ENCODE results near the gene RAB38.

The RAB38 gene

DNA sequence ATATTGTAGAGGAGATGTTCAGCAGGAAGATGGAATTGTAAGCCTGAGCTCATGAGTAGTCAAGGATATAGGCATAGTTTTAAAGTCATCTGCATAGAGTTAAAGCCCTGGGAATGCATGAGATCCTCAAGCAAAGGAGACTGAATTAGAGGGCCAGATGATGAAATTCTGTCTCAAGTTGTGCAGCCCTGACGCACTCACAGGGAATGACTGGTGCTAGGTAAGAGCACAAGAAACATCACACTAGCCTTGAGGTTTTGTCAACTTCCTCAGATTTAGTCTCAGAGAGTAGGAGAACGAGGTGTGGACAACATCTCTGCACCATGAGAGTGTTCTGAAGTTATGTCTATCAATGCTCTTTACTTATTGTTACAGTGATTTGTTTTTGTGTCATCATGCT, 5.8 kb downstream of the RAB38 start:
- no peak overlapping the region for H3K9ac ChIP-seq (ENCODE audit: low read depth, low read length)
- H3K9me3 ChIP-seq (ENCODE audit: control insufficient read depth, insufficient read depth, low read length): no peaks in the 10 kb centered on the region
- no peak overlapping the region for H3K4me3 ChIP-seq (ENCODE audit: low read depth, low read length)
- no peaks in the 10 kb centered on the region for H3K4me1 ChIP-seq (ENCODE audit: control insufficient read depth, insufficient read depth, low read length)
- no peaks in the 10 kb centered on the region for H3K36me3 ChIP-seq (ENCODE audit: control insufficient read depth, insufficient read depth, low read length)
- H3K27me3 ChIP-seq (ENCODE audit: control insufficient read depth, insufficient read depth, low read length): peaks cover 7% of the 10 kb centered on the region

DNA sequence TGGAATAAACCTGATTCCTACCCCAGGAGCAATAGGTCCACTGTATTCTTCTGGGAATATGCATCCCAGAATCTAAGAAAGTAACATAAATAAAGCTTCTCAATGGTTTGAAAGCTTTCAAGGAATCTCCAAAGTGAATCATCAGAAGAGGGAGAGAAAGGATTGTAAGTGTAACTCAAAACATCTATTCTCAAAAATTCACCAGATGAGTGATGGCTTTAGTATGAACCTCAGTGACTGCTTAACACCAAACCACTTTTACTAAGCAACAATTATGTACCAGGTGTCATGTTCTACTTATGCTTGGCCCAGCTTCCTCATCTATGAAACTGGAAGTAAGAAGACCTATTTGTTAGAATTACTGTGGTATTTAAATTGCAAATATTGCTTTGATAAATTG, 7.4 kb downstream of the RAB38 start:
- Histone ChIP-seq H3K27me3 (ENCODE audit: control insufficient read depth, insufficient read depth, low read length) (no peaks in the 10 kb centered on the region), H3K4me1 (ENCODE audit: control insufficient read depth, insufficient read depth, low read length) (no peaks in the 10 kb centered on the region), H3K36me3 (ENCODE audit: control insufficient read depth, insufficient read depth, low read length) (no peaks in the 10 kb centered on the region), H3K9me3 (ENCODE audit: control insufficient read depth, insufficient read depth, low read length) (no peaks in the 10 kb centered on the region), H3K9ac (ENCODE audit: low read depth, low read length) (no peak overlapping the region), H3K4me3 (ENCODE audit: low read depth, low read length) (no peak overlapping the region)

- no peak overlapping the region for H3K9ac ChIP-seq (ENCODE audit: low read depth, low read length)
- no peaks in the 10 kb centered on the region for H3K4me1 ChIP-seq (ENCODE audit: control insufficient read depth, insufficient read depth, low read length)
- H3K9me3 ChIP-seq (ENCODE audit: control insufficient read depth, insufficient read depth, low read length): no peaks in the 10 kb centered on the region
- no peaks in the 10 kb centered on the region for H3K27me3 ChIP-seq (ENCODE audit: control insufficient read depth, insufficient read depth, low read length)
- no peak overlapping the region for H3K4me3 ChIP-seq (ENCODE audit: low read depth, low read length)
- no peaks in the 10 kb centered on the region for H3K36me3 ChIP-seq (ENCODE audit: control insufficient read depth, insufficient read depth, low read length)
Observed at GRCh38 chr11:88164806-88165585, 10.2 kb downstream of the RAB38 start.

DNA sequence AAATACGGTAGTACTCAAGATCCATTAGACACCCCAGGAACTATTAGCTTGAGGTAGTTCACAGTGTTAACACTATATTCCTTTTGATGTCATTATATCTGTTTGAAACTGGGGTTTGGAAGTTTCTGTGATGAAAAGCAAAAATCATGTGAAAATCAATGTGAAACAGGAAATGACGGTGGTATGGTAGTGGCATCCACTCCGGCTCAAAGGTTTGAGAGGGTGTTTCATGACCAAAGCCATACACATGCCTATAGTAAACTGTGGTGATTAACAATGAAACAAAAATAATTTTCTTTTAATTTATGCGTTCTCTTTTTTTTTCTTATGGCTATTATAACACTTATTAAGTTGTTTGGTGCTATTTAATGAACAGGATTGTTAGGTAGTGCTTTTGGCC, 10.9 kb downstream of the RAB38 start:
- H3K4me3 ChIP-seq (ENCODE audit: low read depth, low read length): no peak overlapping the region
- no peaks in the 10 kb centered on the region for H3K36me3 ChIP-seq (ENCODE audit: control insufficient read depth, insufficient read depth, low read length)
- no peaks in the 10 kb centered on the region for H3K4me1 ChIP-seq (ENCODE audit: control insufficient read depth, insufficient read depth, low read length)
- H3K9ac ChIP-seq (ENCODE audit: low read depth, low read length): no peak overlapping the region
- H3K27me3 ChIP-seq (ENCODE audit: control insufficient read depth, insufficient read depth, low read length): no peaks in the 10 kb centered on the region
- H3K9me3 ChIP-seq (ENCODE audit: control insufficient read depth, insufficient read depth, low read length): no peaks in the 10 kb centered on the region

- no peaks in the 10 kb centered on the region for H3K9me3 ChIP-seq (ENCODE audit: control insufficient read depth, insufficient read depth, low read length)
- H3K9ac ChIP-seq (ENCODE audit: low read depth, low read length): no peak overlapping the region
- H3K27me3 ChIP-seq (ENCODE audit: control insufficient read depth, insufficient read depth, low read length): no peaks in the 10 kb centered on the region
- H3K36me3 ChIP-seq (ENCODE audit: control insufficient read depth, insufficient read depth, low read length): no peaks in the 10 kb centered on the region
- H3K4me1 ChIP-seq (ENCODE audit: control insufficient read depth, insufficient read depth, low read length): no peaks in the 10 kb centered on the region
- H3K4me3 ChIP-seq (ENCODE audit: low read depth, low read length): no peak overlapping the region
Observed at GRCh38 chr11:88158081-88158480, 17.2 kb downstream of the RAB38 start.

DNA sequence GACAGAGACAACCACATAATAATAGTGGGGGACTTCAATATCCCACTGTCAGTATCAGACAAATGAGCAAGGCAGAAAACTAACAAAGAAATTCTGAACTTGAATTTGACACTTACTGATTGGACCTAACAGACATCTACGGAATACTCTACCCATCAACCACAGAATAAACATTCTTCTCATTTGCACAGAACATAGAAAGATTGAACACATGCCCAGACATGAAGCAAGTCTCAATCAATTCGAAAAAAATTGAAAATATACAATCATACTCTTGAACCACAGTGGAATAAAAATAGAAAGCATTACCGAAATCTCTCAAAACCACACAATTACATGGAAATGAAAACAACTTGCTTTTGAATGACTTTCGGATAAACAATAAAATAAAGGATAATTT, 17.9 kb downstream of the RAB38 start:
- no peaks in the 10 kb centered on the region for H3K9me3 ChIP-seq (ENCODE audit: control insufficient read depth, insufficient read depth, low read length)
- H3K4me1 ChIP-seq (ENCODE audit: control insufficient read depth, insufficient read depth, low read length): no peaks in the 10 kb centered on the region
- no peaks in the 10 kb centered on the region for H3K36me3 ChIP-seq (ENCODE audit: control insufficient read depth, insufficient read depth, low read length)
- H3K27me3 ChIP-seq (ENCODE audit: control insufficient read depth, insufficient read depth, low read length): no peaks in the 10 kb centered on the region
- H3K4me3 ChIP-seq (ENCODE audit: low read depth, low read length): no peak overlapping the region
- no peak overlapping the region for H3K9ac ChIP-seq (ENCODE audit: low read depth, low read length)

DNA sequence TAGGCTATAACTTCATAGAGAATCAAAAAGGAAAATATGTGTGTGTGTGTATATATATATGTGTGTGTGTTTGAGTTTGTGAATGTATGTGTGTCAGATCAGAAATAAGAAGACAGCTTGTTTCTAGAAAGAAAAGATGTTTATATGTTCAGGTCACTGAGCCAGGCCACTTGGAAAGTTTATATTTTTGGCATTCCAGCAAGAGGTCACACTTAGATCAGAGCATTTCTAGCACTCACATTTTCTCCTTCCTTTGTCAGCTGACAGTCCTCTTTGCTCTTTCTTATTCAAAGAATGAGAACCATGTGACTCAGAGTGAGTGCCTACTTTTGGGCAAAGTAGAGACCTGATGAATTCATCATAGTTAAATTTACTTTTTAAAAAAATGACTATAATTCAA, 22.9 kb downstream of the RAB38 start:
- H3K9ac ChIP-seq (ENCODE audit: low read depth, low read length): no peak overlapping the region
- no peaks in the 10 kb centered on the region for H3K36me3 ChIP-seq (ENCODE audit: control insufficient read depth, insufficient read depth, low read length)
- no peak overlapping the region for H3K4me3 ChIP-seq (ENCODE audit: low read depth, low read length)
- H3K4me1 ChIP-seq (ENCODE audit: control insufficient read depth, insufficient read depth, low read length): no peaks in the 10 kb centered on the region
- no peaks in the 10 kb centered on the region for H3K27me3 ChIP-seq (ENCODE audit: control insufficient read depth, insufficient read depth, low read length)
- H3K9me3 ChIP-seq (ENCODE audit: control insufficient read depth, insufficient read depth, low read length): no peaks in the 10 kb centered on the region

GRCh38 chr11:88151709-88152265, 23.5 kb downstream of the RAB38 start:
- Histone ChIP-seq H3K4me1 (ENCODE audit: control insufficient read depth, insufficient read depth, low read length) (no peaks in the 10 kb centered on the region), H3K4me3 (ENCODE audit: low read depth, low read length) (no peak overlapping the region), H3K9me3 (ENCODE audit: control insufficient read depth, insufficient read depth, low read length) (no peaks in the 10 kb centered on the region), H3K36me3 (ENCODE audit: control insufficient read depth, insufficient read depth, low read length) (no peaks in the 10 kb centered on the region), H3K9ac (ENCODE audit: low read depth, low read length) (no peak overlapping the region), H3K27me3 (ENCODE audit: control insufficient read depth, insufficient read depth, low read length) (no peaks in the 10 kb centered on the region)

DNA sequence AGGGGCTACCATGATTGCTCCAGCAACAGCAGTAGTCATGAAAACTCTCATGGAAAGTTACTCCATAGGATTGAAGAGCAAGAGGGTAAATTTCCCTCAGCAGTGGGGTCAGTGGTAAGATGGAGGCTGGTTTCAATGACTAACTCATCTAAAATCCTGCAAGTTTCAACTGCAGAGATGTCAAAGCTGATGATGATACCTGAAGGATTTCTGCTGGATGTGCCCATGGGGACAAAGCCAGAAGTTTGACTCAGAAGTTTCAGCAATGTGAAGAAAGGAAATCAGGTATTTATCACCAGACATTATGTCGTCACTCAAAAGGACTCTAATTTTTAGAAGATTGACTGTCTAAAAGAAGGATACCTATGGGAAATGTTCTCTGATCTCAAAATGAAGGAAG, 29.1 kb downstream of the RAB38 start:
- Histone ChIP-seq H3K27me3 (ENCODE audit: control insufficient read depth, insufficient read depth, low read length) (no peaks in the 10 kb centered on the region), H3K9me3 (ENCODE audit: control insufficient read depth, insufficient read depth, low read length) (no peaks in the 10 kb centered on the region), H3K36me3 (ENCODE audit: control insufficient read depth, insufficient read depth, low read length) (no peaks in the 10 kb centered on the region), H3K4me3 (ENCODE audit: low read depth, low read length) (no peak overlapping the region), H3K9ac (ENCODE audit: low read depth, low read length) (no peak overlapping the region), H3K4me1 (ENCODE audit: control insufficient read depth, insufficient read depth, low read length) (no peaks in the 10 kb centered on the region)

- no peaks in the 10 kb centered on the region for H3K9me3 ChIP-seq (ENCODE audit: control insufficient read depth, insufficient read depth, low read length)
- H3K27me3 ChIP-seq (ENCODE audit: control insufficient read depth, insufficient read depth, low read length): no peaks in the 10 kb centered on the region
- H3K9ac ChIP-seq (ENCODE audit: low read depth, low read length): no peak overlapping the region
- H3K4me3 ChIP-seq (ENCODE audit: low read depth, low read length): no peak overlapping the region
- no peaks in the 10 kb centered on the region for H3K36me3 ChIP-seq (ENCODE audit: control insufficient read depth, insufficient read depth, low read length)
- no peaks in the 10 kb centered on the region for H3K4me1 ChIP-seq (ENCODE audit: control insufficient read depth, insufficient read depth, low read length)
Observed at GRCh38 chr11:88139865-88140264, 35.4 kb downstream of the RAB38 start.

- Histone ChIP-seq H3K9me3 (ENCODE audit: control insufficient read depth, insufficient read depth, low read length) (no peaks in the 10 kb centered on the region), H3K27me3 (ENCODE audit: control insufficient read depth, insufficient read depth, low read length) (no peaks in the 10 kb centered on the region), H3K4me1 (ENCODE audit: control insufficient read depth, insufficient read depth, low read length) (no peaks in the 10 kb centered on the region), H3K36me3 (ENCODE audit: control insufficient read depth, insufficient read depth, low read length) (no peaks in the 10 kb centered on the region), H3K9ac (ENCODE audit: low read depth, low read length) (no peak overlapping the region), H3K4me3 (ENCODE audit: low read depth, low read length) (no peak overlapping the region)
Observed at GRCh38 chr11:88131764-88132470, 43.3 kb downstream of the RAB38 start.

- no peaks in the 10 kb centered on the region for H3K4me1 ChIP-seq (ENCODE audit: control insufficient read depth, insufficient read depth, low read length)
- no peaks in the 10 kb centered on the region for H3K9me3 ChIP-seq (ENCODE audit: control insufficient read depth, insufficient read depth, low read length)
- H3K9ac ChIP-seq (ENCODE audit: low read depth, low read length): no peak overlapping the region
- no peaks in the 10 kb centered on the region for H3K36me3 ChIP-seq (ENCODE audit: control insufficient read depth, insufficient read depth, low read length)
- H3K4me3 ChIP-seq (ENCODE audit: low read depth, low read length): no peak overlapping the region
- no peaks in the 10 kb centered on the region for H3K27me3 ChIP-seq (ENCODE audit: control insufficient read depth, insufficient read depth, low read length)
Observed at GRCh38 chr11:88122956-88123355, 52.3 kb downstream of the RAB38 start.

Measured in iPS-15b (cell line).